K562 (cell line): ENCODE data around the gene TMPRSS9. TPM values are rescaled to one million over a fixed set of nuclear protein-coding genes. Genes with fewer than 3 reads are reported as not detected.
A peak's percentile ranks its signal among the peaks of the same experiment; 100 is the strongest.

Experiments
- ATAC-seq: fragments of 200-7000 bp; cut with Tn5 transposase; 3 replicates; pipeline ENCODE4 v1.9.1; 2020; ENCODE audit warnings: moderate library complexity
- BruUV-seq: library from RNA; stranded (reverse); fragments of 400-500 nt; replicated peaks from 2 replicates; lab custom pipeline; 2021; lab: Mats Ljungman, UMichigan
- CTCF ChIA-PET: fragments of 300-600 bp; formaldehyde crosslinking; extraction: SDS; loops from one replicate; lab custom pipeline; 2021; ENCODE audit warnings: low intra/inter-chr PET ratio; lab: Yijun Ruan, JAX
- POLR2A ChIA-PET: fragments of 300-600, 350-650 bp; sonication (Branson Sonifier 250); formaldehyde crosslinking; extraction: SDS; loops from one replicate; lab custom pipeline; 2021; ENCODE audit warnings: antibody characterized with exemption, inconsistent platforms; lab: Yijun Ruan, JAX
- DNase-seq, 4 experiments: peaks; one replicate each; pipeline versions ENCODE4 v3.0.0 to v3.0.0-alpha.2; 2011 to 2018; ENCODE audit warnings: low spot score in 3 of 4, mixed read lengths in 3 of 4; ENCODE audit errors: extremely low read depth in 1 of 4
- FAIRE-seq: peaks from 2 replicates; lab custom pipeline; 2011; peaks lifted over from hg19 to GRCh38; lab: Jason Lieb, UNC
- H2AFZ ChIP-seq: 2 replicates; pipeline ENCODE4 v1.6.0; 2011; ENCODE audit warnings: low read depth, low read length, control low read depth, inconsistent platforms
- H3K27ac ChIP-seq: fragments of 200-600 bp; 3 replicates; pipeline ENCODE4 v1.8.0; 2011; ENCODE audit warnings: low read depth, mild to moderate bottlenecking, control low read depth, inconsistent platforms, low read length, moderate library complexity, mixed read lengths; ENCODE audit errors: extremely low read depth
- H3K27me3 ChIP-seq, 2 experiments: fragments of 300-600 bp in 1 of 2; 2 replicates in 1 of 2; 3 replicates in 1 of 2; pipeline versions ENCODE4 v1.6.0 to v1.8.0; 2011; ENCODE audit warnings: inconsistent platforms in 2 of 2, low read length in 2 of 2, mild to moderate bottlenecking in 1 of 2, mixed read lengths in 1 of 2, moderate library complexity in 1 of 2; ENCODE audit not compliant: control insufficient read depth in 2 of 2, insufficient read depth in 2 of 2
- H3K36me3 ChIP-seq: fragments of 300-600 bp; 3 replicates; pipeline ENCODE4 v1.8.0; 2011; ENCODE audit warnings: mild to moderate bottlenecking, low read length, inconsistent platforms; ENCODE audit not compliant: control insufficient read depth, insufficient read depth
- H3K4me1 ChIP-seq, 2 experiments: fragments of 200-600 bp in 1 of 2; replicated peaks in 1 of 2; 2 replicates in 1 of 2; 3 replicates in 1 of 2; pipeline versions ENCODE4 v1.5.1 to v1.8.0; 2011; ENCODE audit warnings: inconsistent platforms in 2 of 2, low read length in 2 of 2, mild to moderate bottlenecking in 1 of 2, mixed read lengths in 1 of 2, moderate library complexity in 1 of 2; ENCODE audit not compliant: control insufficient read depth in 2 of 2, insufficient read depth in 2 of 2
- H3K4me2 ChIP-seq: 2 replicates; pipeline ENCODE4 v1.6.1; 2011; ENCODE audit warnings: low read length, control low read depth, inconsistent platforms, mixed read lengths; ENCODE audit not compliant: insufficient read depth
- H3K4me3 ChIP-seq: fragments of 200-600 bp; sonication (generic), shearing (Covaris generic); 2 replicates; pipeline ENCODE4 v1.5.1; 2016; ENCODE audit warnings: control low read depth, inconsistent platforms
- H3K79me2 ChIP-seq: fragments of 200-600 bp; 3 replicates; pipeline ENCODE4 v1.8.0; 2011; ENCODE audit warnings: low read length, inconsistent platforms; ENCODE audit not compliant: control insufficient read depth, insufficient read depth
- H3K9ac ChIP-seq, 2 experiments: 2 replicates each; pipeline versions ENCODE4 v1.6.0 to v1.6.1; 2011; ENCODE audit warnings: low read depth in 2 of 2, low read length in 2 of 2, control low read depth in 1 of 2, inconsistent platforms in 1 of 2, mild to moderate bottlenecking in 1 of 2, mixed read lengths in 1 of 2; ENCODE audit not compliant: insufficient read depth in 1 of 2
- H3K9me1 ChIP-seq: one replicate; pipeline ENCODE4 v1.6.0; 2011; ENCODE audit warnings: inconsistent platforms, mild to moderate bottlenecking, low read length, moderate library complexity; ENCODE audit not compliant: control insufficient read depth, insufficient read depth
- H3K9me3 ChIP-seq: replicated peaks from 2 replicates; pipeline ENCODE4 v1.5.1; 2011; ENCODE audit warnings: low read depth, low read length, inconsistent platforms; ENCODE audit not compliant: control insufficient read depth, insufficient read depth
- H4K20me1 ChIP-seq: replicated peaks from 2 replicates; pipeline ENCODE4 v1.6.1; 2011; ENCODE audit warnings: low read length, inconsistent platforms, mixed read lengths; ENCODE audit not compliant: control insufficient read depth, insufficient read depth
- DLX4 ChIP-seq: fragments of 250-450 bp; sonication (Bioruptor Pico); IDR thresholded peaks from 2 replicates; pipeline ENCODE4 v1.6.1; 2021; ENCODE audit warnings: mild to moderate bottlenecking
- ELF2 ChIP-seq: fragments of 250-450 bp; sonication (Bioruptor Pico); IDR thresholded peaks from 2 replicates; pipeline ENCODE4 v1.5.0; 2021; ENCODE audit warnings: mild to moderate bottlenecking
- EZH2 ChIP-seq: IDR thresholded peaks from 2 replicates; pipeline ENCODE4 v1.6.1; 2012; ENCODE audit warnings: low read depth, mild to moderate bottlenecking, inconsistent platforms, low read length, borderline replicate concordance
- KDM2B ChIP-seq: fragments of 250-450 bp; sonication (Bioruptor Pico); IDR thresholded peaks from 2 replicates; pipeline ENCODE4 v1.8.0; 2021; ENCODE audit warnings: mild to moderate bottlenecking, moderate library complexity
- NFE2L1 ChIP-seq: fragments of 450-650 bp; IDR thresholded peaks from 2 replicates; pipeline ENCODE4 v1.6.1; 2016; ENCODE audit warnings: missing genetic modification characterization, low read depth, mild to moderate bottlenecking, missing compliant biosample characterization, moderate library complexity, borderline replicate concordance
- PML ChIP-seq: IDR thresholded peaks from 2 replicates; pipeline ENCODE4 v1.6.1; 2012; ENCODE audit warnings: low read length, inconsistent platforms
- POLR2G ChIP-seq: fragments of 200-400 bp; formaldehyde crosslinking; IDR thresholded peaks from 2 replicates; pipeline ENCODE4 v1.6.1; 2017; ENCODE audit warnings: low read depth, mild to moderate bottlenecking, antibody characterized with exemption, low read length, moderate library complexity
- STAT5A ChIP-seq: IDR thresholded peaks from 2 replicates; pipeline ENCODE4 v1.6.1; 2012; ENCODE audit warnings: low read length, inconsistent platforms, borderline replicate concordance
- ZNF311 ChIP-seq: fragments of 250-450 bp; sonication (Bioruptor Pico); IDR thresholded peaks from 2 replicates; pipeline ENCODE4 v1.4.0; 2020; ENCODE audit warnings: mild to moderate bottlenecking, moderate library complexity
- ZNF408 ChIP-seq: fragments of 250-450 bp; sonication (Bioruptor Pico); IDR thresholded peaks from 2 replicates; pipeline ENCODE4 v1.4.0; 2020; ENCODE audit warnings: low read depth, mild to moderate bottlenecking, moderate library complexity
- WGBS: fragments of 100-300 bp; shearing (Covaris generic); methylation state at CpG from one replicate; pipeline ENCODE4 v1.1.6; 2016; ENCODE audit warnings: low coverage, mixed read lengths; ENCODE audit not compliant: insufficient coverage; ENCODE audit errors: missing lambda C conversion rate; 5-methylcytosine and 5-hydroxymethylcytosine counted together
- in situ Hi-C: fragments of 300-500 bp; cut with MboI; formaldehyde crosslinking; loops from 4 replicates; pipeline ENCODE4 v1.15.0; 2018; ENCODE audit warnings: inconsistent platforms, mixed read lengths
- intact Hi-C: fragments of 100-400 bp; cut with micrococcal nuclease; formaldehyde crosslinking; loops from 2 replicates; pipeline ENCODE4 v1.14.2; 2022
- polyA plus RNA-seq, 8 experiments: library from polyadenylated mRNA; depleted of rRNA in 4 of 8; stranded (reverse) in 5 of 8; unstranded in 3 of 8; fragments of >200 nt; fragmentation: Nextera tagmentation in 2 of 8; fragmentation: Illumina TruSeq in 1 of 8; extraction: Ambion mirVana in 2 of 8; extraction: Trizol in 1 of 8; gene quantifications; 2 replicates each; pipeline versions ENCODE4 v1.2.1 to v1.2.3, GENCODE V29; 2011 to 2014; ENCODE audit warnings: inconsistent platforms in 1 of 8, missing spikeins in 1 of 8
- total RNA-seq, 7 experiments: library from RNA; depleted of rRNA in 6 of 7; stranded (reverse); fragments of >200 nt in 6 of 7; fragmentation: Illumina TruSeq in 2 of 7; extraction: Trizol in 2 of 7; gene quantifications; 2 replicates each; pipeline versions ENCODE4 v1.2.1 to v1.2.3, GENCODE V29; 2011 to 2021; ENCODE audit warnings: low replicate concordance in 1 of 7

TMPRSS9 gene
- total and polyA plus RNA-seq, 9 of the 15 experiments (the other 6 are each of a cell fraction or from before 2014, with no cell fraction given): 0.01 to 0.03 TPM; not detected in 7

GRCh38 chr19:2431318-2432055 is 71.4 kb downstream of the TMPRSS9 start:
- Histone ChIP-seq H3K4me2 (no peak overlapping the region), H3K9me1 (no peaks in the 10 kb centered on the region), H3K4me1 (peaks cover 6 to 48% of the 10 kb centered on the region in 2 experiments; a peak in 4 of 5 replicates), H3K27me3 (no peaks in the 10 kb centered on the region), H3K9ac (no peak overlapping the region), H2AFZ (no peak overlapping the region), H3K4me3 (no peak overlapping the region), H3K79me2 (peaks cover 9% of the 10 kb centered on the region), H3K36me3 (peaks cover 66% of the 10 kb centered on the region; the same call in 2 of the 3 replicates), H3K27ac (no peak overlapping the region), H3K9me3 (no peaks in the 10 kb centered on the region), H4K20me1 (peaks cover 5% of the 10 kb centered on the region; the same call in 1 of the 2 replicates)
- no peak for ATAC-seq
- no peak for DNase-seq
- intact Hi-C loops (no loop called here), in situ Hi-C loops (no loop called here)
- CTCF ChIA-PET: no interaction called here
- TF ChIP-seq ELF2 (CRISPR knock-in tag) (no peak), POLR2G (peak; percentile 57; the same call in 1 of the 2 replicates)
- BruUV-seq: no TSS peak
- 97% methylated on average over 31 of the region's 37 CpGs for WGBS
- FAIRE-seq: no peak
- POLR2A ChIA-PET: interaction anchor here (0.6 to 2.6 kb wide), 2 partner anchors 8 to 161 kb away, joined by 3 to 13 read pairs; no protein-coding TSS in a partner anchor

GRCh38 chr19:2432131-2432848 is 72.2 kb downstream of the TMPRSS9 start:
- no peak for FAIRE-seq
- peaks cover 69% of the 10 kb centered on the region; the same call in 2 of the 3 replicates for H3K36me3 ChIP-seq
- intact Hi-C loops: no loop called here
- no peak for TF ChIP-seq ZNF408 (CRISPR knock-in tag)
- no peak for TF ChIP-seq ZNF311
- no peak for TF ChIP-seq EZH2
- TF ChIP-seq NFE2L1 (tag): no peak
- no peak for TF ChIP-seq DLX4 (CRISPR knock-in tag)
- no peak for TF ChIP-seq KDM2B (CRISPR knock-in tag)
- no peak for TF ChIP-seq STAT5A
- no peak for TF ChIP-seq PML

More at GRCh38 chr19:2432131-2432848, 72.2 kb downstream of the TMPRSS9 start:
- no peak overlapping the region for H3K4me2 ChIP-seq
- no peaks in the 10 kb centered on the region for H4K20me1 ChIP-seq
- H3K27ac ChIP-seq: no peak overlapping the region
- DNase-seq (no peak), ATAC-seq (no peak)
- no TSS peak for BruUV-seq
- in situ Hi-C loops: no loop called here
- peaks cover 3 to 45% of the 10 kb centered on the region in 2 experiments; a peak in 2 of 5 replicates for H3K4me1 ChIP-seq
- no peak overlapping the region for H3K9ac ChIP-seq
- POLR2A ChIA-PET: no interaction called here
- CTCF ChIA-PET: no interaction called here
- 97% methylated on average over 16 of the region's 25 CpGs for WGBS
- H2AFZ ChIP-seq: no peak overlapping the region
- H3K9me3 ChIP-seq: no peaks in the 10 kb centered on the region
- H3K79me2 ChIP-seq: peaks cover 1% of the 10 kb centered on the region
- no peaks in the 10 kb centered on the region for H3K9me1 ChIP-seq
- H3K27me3 ChIP-seq: no peaks in the 10 kb centered on the region
- H3K4me3 ChIP-seq: no peak overlapping the region
